Activated CD4-positive, alpha-beta T cell treated with anti-CD3 and anti-CD28 coated beads for 24 hours (primary cell): Measurements from ENCODE around the gene TRPM3.

Experiments
- DNase-seq, 2 donors: peaks; one replicate each; pipeline ENCODE4 v3.0.0-alpha.2; 2020; ENCODE audit warnings: low read depth in 2 of 2

Gene TRPM3

GRCh38 chr9:71121275-71122021 is at the start of gene TRPM3:
Gene TRPM3 (minus strand): TSS chr9:71121621. CDS start chr9:71121354, 267 bp downstream.
- DNase-seq: no peak

GRCh38 chr9:71168418-71168817 is 47.0 kb upstream of the TRPM3 start:
- no peak for DNase-seq

- DNase-seq: no peak
Observed at GRCh38 chr9:71162126-71162525, 40.7 kb upstream of the TRPM3 start.

- DNase-seq: no peak
Observed at GRCh38 chr9:71157731-71158130, 36.3 kb upstream of the TRPM3 start.

GRCh38 chr9:71147368-71147767 is 25.9 kb upstream of the TRPM3 start:
- DNase-seq: no peak

GRCh38 chr9:71146511-71146910 is 25.1 kb upstream of the TRPM3 start:
- no peak for DNase-seq

- DNase-seq: no peak
Observed at GRCh38 chr9:71145179-71145578, 23.8 kb upstream of the TRPM3 start.

GRCh38 chr9:71144495-71144894 is 23.1 kb upstream of the TRPM3 start:
- DNase-seq: no peak

- no peak for DNase-seq
Observed at GRCh38 chr9:71136696-71137095, 15.3 kb upstream of the TRPM3 start.

- no peak for DNase-seq
Observed at GRCh38 chr9:71131145-71131544, 9.7 kb upstream of the TRPM3 start.

- DNase-seq: no peak
Observed at GRCh38 chr9:71130521-71130920, 9.1 kb upstream of the TRPM3 start.

GRCh38 chr9:71128796-71129195 is 7.4 kb upstream of the TRPM3 start:
- DNase-seq: no peak

GRCh38 chr9:71127301-71127700 is 5.9 kb upstream of the TRPM3 start:
- no peak for DNase-seq

- no peak for DNase-seq
Observed at GRCh38 chr9:71122421-71122820, 1.0 kb upstream of the TRPM3 start.

GRCh38 chr9:71122022-71122275 is 528 bp upstream of the TRPM3 start:
- no peak for DNase-seq

GRCh38 chr9:71120501-71121247 is 747 bp downstream of the TRPM3 start:
- no peak for DNase-seq

- no peak for DNase-seq
Observed at GRCh38 chr9:71119746-71120145, 1.7 kb downstream of the TRPM3 start.

GRCh38 chr9:71118324-71118723 is 3.1 kb downstream of the TRPM3 start:
- no peak for DNase-seq

- DNase-seq: no peak
Observed at GRCh38 chr9:71115448-71115975, 5.9 kb downstream of the TRPM3 start.

GRCh38 chr9:71112866-71113265 is 8.6 kb downstream of the TRPM3 start:
- no peak for DNase-seq

- DNase-seq: no peak
Observed at GRCh38 chr9:71108937-71109336, 12.5 kb downstream of the TRPM3 start.

GRCh38 chr9:71106992-71107391 is 14.4 kb downstream of the TRPM3 start:
- DNase-seq: no peak

- no peak for DNase-seq
Observed at GRCh38 chr9:71105192-71105591, 16.2 kb downstream of the TRPM3 start.
